Mesenchymal stem cell (in vitro differentiated cells and primary cell): ENCODE measurements around the gene RIPK1.
"Not testable (repeated sequence)": the region's sequence is repeated elsewhere in the genome, so short reads cannot be mapped to it uniquely, and the experiment has no call there.

Source experiments
- DNase-seq: peaks from one replicate; pipeline ENCODE4 v3.0.0-alpha.2; 2013
- H2AFZ ChIP-seq: one replicate; pipeline ENCODE4 v1.6.1; 2013; ENCODE audit warnings: low read depth, mild to moderate bottlenecking, control low read depth, inconsistent platforms, low read length, moderate library complexity
- H2AK5ac ChIP-seq: 2 replicates; pipeline ENCODE4 v1.6.1; 2013; ENCODE audit warnings: low read length, moderate library complexity, mild to moderate bottlenecking, inconsistent platforms; ENCODE audit not compliant: severe bottlenecking
- H2BK120ac ChIP-seq: one replicate; pipeline ENCODE4 v1.6.1; 2013; ENCODE audit warnings: low read depth, mild to moderate bottlenecking, inconsistent platforms, low read length, moderate library complexity
- H2BK12ac ChIP-seq, 2 experiments: one replicate each; pipeline ENCODE4 v1.6.1; 2013; ENCODE audit warnings: inconsistent platforms in 2 of 2, low read length in 2 of 2, mild to moderate bottlenecking in 2 of 2, moderate library complexity in 2 of 2, control low read depth in 1 of 2
- H2BK15ac ChIP-seq: one replicate; pipeline ENCODE4 v1.6.1; 2013; ENCODE audit warnings: mild to moderate bottlenecking, low read depth, inconsistent platforms; ENCODE audit not compliant: poor library complexity, severe bottlenecking
- H2BK5ac ChIP-seq: 2 replicates; pipeline ENCODE4 v1.6.1; 2013; ENCODE audit warnings: low read depth, mild to moderate bottlenecking, low read length, control low read depth, inconsistent platforms; ENCODE audit not compliant: poor library complexity, severe bottlenecking
- H3K14ac ChIP-seq, 2 experiments: one replicate each; pipeline ENCODE4 v1.6.1; 2013; ENCODE audit warnings: inconsistent platforms in 2 of 2, low read length in 2 of 2, control low read depth in 1 of 2, mild to moderate bottlenecking in 1 of 2, moderate library complexity in 1 of 2
- H3K18ac ChIP-seq, 2 experiments: one replicate each; pipeline ENCODE4 v1.6.1; 2013; ENCODE audit warnings: inconsistent platforms in 2 of 2, low read length in 2 of 2, control low read depth in 1 of 2, low read depth in 1 of 2, mild to moderate bottlenecking in 1 of 2
- H3K23ac ChIP-seq, 2 experiments: one replicate each; pipeline ENCODE4 v1.6.1; 2013; ENCODE audit warnings: inconsistent platforms in 2 of 2, low read length in 2 of 2, mild to moderate bottlenecking in 2 of 2, moderate library complexity in 2 of 2, control low read depth in 1 of 2
- H3K27ac ChIP-seq: 2 replicates; pipeline ENCODE4 v1.5.1; 2013; ENCODE audit warnings: mild to moderate bottlenecking, moderate library complexity, low read length, control low read depth, inconsistent platforms; ENCODE audit not compliant: poor library complexity, severe bottlenecking
- H3K27me3 ChIP-seq, 2 experiments: 2 replicates each; pipeline versions ENCODE4 v1.6.1 to v1.7.0; 2013; ENCODE audit warnings: low read length in 2 of 2, mild to moderate bottlenecking in 2 of 2, moderate library complexity in 2 of 2, control low read depth in 1 of 2, inconsistent platforms in 1 of 2; ENCODE audit not compliant: control insufficient read depth in 1 of 2, insufficient read depth in 1 of 2
- H3K36me3 ChIP-seq, 2 experiments: 2 replicates each; pipeline versions ENCODE4 v1.6.1 to v1.7.0; 2013; ENCODE audit warnings: low read length in 2 of 2, control low read depth in 1 of 2, inconsistent platforms in 1 of 2, low read depth in 1 of 2, mild to moderate bottlenecking in 1 of 2; ENCODE audit not compliant: insufficient read depth in 2 of 2, control insufficient read depth in 1 of 2
- H3K4ac ChIP-seq, 2 experiments: one replicate each; pipeline ENCODE4 v1.6.1; 2013; ENCODE audit warnings: inconsistent platforms in 2 of 2, low read length in 2 of 2, mild to moderate bottlenecking in 2 of 2, moderate library complexity in 2 of 2, control low read depth in 1 of 2, low read depth in 1 of 2
- H3K4me1 ChIP-seq: 2 replicates; pipeline ENCODE4 v1.6.1; 2013; ENCODE audit warnings: low read depth, low read length, control low read depth; ENCODE audit not compliant: control insufficient read depth, insufficient read depth
- H3K4me2 ChIP-seq: 2 replicates; pipeline ENCODE4 v1.6.1; 2013; ENCODE audit warnings: low read length, mild to moderate bottlenecking, inconsistent platforms; ENCODE audit not compliant: poor library complexity, severe bottlenecking
- H3K4me3 ChIP-seq, 2 experiments: 2 replicates each; pipeline versions ENCODE4 v1.5.1 to v1.7.0; 2013; ENCODE audit warnings: low read length in 2 of 2, mild to moderate bottlenecking in 2 of 2, control low read depth in 1 of 2, low read depth in 1 of 2; ENCODE audit not compliant: insufficient read depth in 1 of 2
- H3K79me1 ChIP-seq: replicated peaks from 2 replicates; pipeline ENCODE4 v1.6.1; 2013; ENCODE audit warnings: mild to moderate bottlenecking, control low read depth, low read length, inconsistent platforms; ENCODE audit not compliant: poor library complexity, severe bottlenecking
- H3K9ac ChIP-seq: 2 replicates; pipeline ENCODE4 v1.7.0; 2013; ENCODE audit warnings: mild to moderate bottlenecking, low read length, moderate library complexity
- H3K9me3 ChIP-seq: 2 replicates; pipeline ENCODE4 v1.7.0; 2013; ENCODE audit warnings: mild to moderate bottlenecking, low read length; ENCODE audit not compliant: control insufficient read depth
- H4K8ac ChIP-seq: one replicate; pipeline ENCODE4 v1.6.1; 2013; ENCODE audit warnings: inconsistent platforms, mild to moderate bottlenecking, low read length, moderate library complexity
- H4K91ac ChIP-seq: one replicate; pipeline ENCODE4 v1.6.1; 2013; ENCODE audit warnings: mild to moderate bottlenecking, low read length, inconsistent platforms
- WGBS: methylation state at CpG from one replicate; pipeline ENCODE4 v1.1.7; 2013; ENCODE audit warnings: mixed read lengths; 5-methylcytosine and 5-hydroxymethylcytosine counted together

Gene RIPK1

GRCh38 chr6:3054229-3055157 is 13.8 kb upstream of the RIPK1 start:
- H4K91ac ChIP-seq, result peak overlapping the region; percentile 6
- peak; percentile 67 for DNase-seq
- H4K8ac ChIP-seq, result peak overlapping the region; percentile 96
- H3K36me3 ChIP-seq, H3K23ac ChIP-seq, H3K14ac ChIP-seq, H3K4me2 ChIP-seq, H2BK12ac ChIP-seq, H2BK120ac ChIP-seq, H3K18ac ChIP-seq, H2AFZ ChIP-seq, H3K4ac ChIP-seq, H3K27ac ChIP-seq, H3K9me3 ChIP-seq, H3K4me1 ChIP-seq, H2BK15ac ChIP-seq, H3K79me1 ChIP-seq, H2BK5ac ChIP-seq, H3K27me3 ChIP-seq, H2AK5ac ChIP-seq: not testable (repeated sequence)
- peak overlapping the region; percentile 85 for H3K9ac ChIP-seq
- WGBS, result 35% methylated on average over 27 of the region's 27 CpGs
- H3K4me3 ChIP-seq, result peak overlapping the region in 1 of 2 experiments; percentile 72

GRCh38 chr6:3055158-3055499 is 13.2 kb upstream of the RIPK1 start:
- H3K18ac ChIP-seq, H3K4me2 ChIP-seq, H4K8ac ChIP-seq, H3K79me1 ChIP-seq, H3K4me3 ChIP-seq, H2BK15ac ChIP-seq, H2BK12ac ChIP-seq, H4K91ac ChIP-seq, DNase-seq, H3K27ac ChIP-seq, H3K4ac ChIP-seq, H2AK5ac ChIP-seq, H3K9me3 ChIP-seq, H3K4me1 ChIP-seq, H3K36me3 ChIP-seq, H2AFZ ChIP-seq, H3K14ac ChIP-seq, H3K23ac ChIP-seq, H2BK120ac ChIP-seq, H3K9ac ChIP-seq, H3K27me3 ChIP-seq, H2BK5ac ChIP-seq: not testable (repeated sequence)
- no CpG with 5 or more reads among the region's 3 CpGs for WGBS

- no peak overlapping the region for H4K91ac ChIP-seq
Measured at GRCh38 chr6:3057063-3057770, 11.1 kb upstream of the RIPK1 start.

GRCh38 chr6:3058957-3059356 is 9.3 kb upstream of the RIPK1 start:
- no peak overlapping the region for H3K9ac ChIP-seq

More at GRCh38 chr6:3057063-3057770, 11.1 kb upstream of the RIPK1 start:
- Histone ChIP-seq H3K9ac (no peak overlapping the region), H3K23ac (no peak overlapping the region), H3K14ac (no peak overlapping the region), H3K4me1 (peaks cover 4% of the 10 kb centered on the region), H2AFZ (no peak overlapping the region), H3K79me1 (no peaks in the 10 kb centered on the region), H3K27ac (no peak overlapping the region), H2BK120ac (no peak overlapping the region), H3K4ac (no peak overlapping the region), H3K4me2 (no peak overlapping the region), H3K9me3 (no peaks in the 10 kb centered on the region), H2BK12ac (no peak overlapping the region), H3K36me3 (no peaks in the 10 kb centered on the region), H3K27me3 (peaks cover 0 to 3% of the 10 kb centered on the region in 2 experiments), H2AK5ac (no peak overlapping the region), H3K4me3 (no peak overlapping the region), H2BK15ac (no peak overlapping the region), H2BK5ac (no peak overlapping the region), H4K8ac (no peak overlapping the region), H3K18ac (no peak overlapping the region)
- DNase-seq, result no peak
- WGBS, result 97% methylated on average over 11 of the region's 11 CpGs

More at GRCh38 chr6:3058957-3059356, 9.3 kb upstream of the RIPK1 start:
- Histone ChIP-seq H3K4me2 (no peak overlapping the region), H3K14ac (no peak overlapping the region), H3K18ac (no peak overlapping the region), H3K4ac (no peak overlapping the region), H2BK120ac (no peak overlapping the region), H3K9me3 (no peaks in the 10 kb centered on the region), H2BK12ac (no peak overlapping the region), H3K4me3 (no peak overlapping the region), H2BK5ac (no peak overlapping the region), H4K8ac (no peak overlapping the region), H2AK5ac (no peak overlapping the region), H3K27ac (no peak overlapping the region), H4K91ac (no peak overlapping the region), H3K27me3 (no peaks in the 10 kb centered on the region), H3K4me1 (no peaks in the 10 kb centered on the region), H3K36me3 (no peaks in the 10 kb centered on the region), H3K23ac (no peak overlapping the region), H2AFZ (no peak overlapping the region), H3K79me1 (no peaks in the 10 kb centered on the region), H2BK15ac (no peak overlapping the region)
- DNase-seq, result no peak
- WGBS, result 82% methylated on average over 1 of the region's 2 CpGs
